Adrenal gland (tissue), 12 donors: ENCODE measurements around the gene GDF7. TPM values are rescaled to one million over a fixed set of nuclear protein-coding genes. Genes with fewer than 3 reads are reported as not detected.

ENCODE experiments used
- DNase-seq, 7 donors: peaks; one replicate each; pipeline ENCODE4 v3.0.0-alpha.2; 2019 to 2020
- H3K27ac ChIP-seq, 5 donors: fragments of 200-600 bp; sonication (generic) in 4 of 5; 1 replicate in 3 of 5; 2 replicates in 2 of 5; pipeline versions ENCODE4 v1.5.1 to v1.8.0; 2016 to 2020; ENCODE audit warnings: mild to moderate bottlenecking in 1 of 5
- H3K27me3 ChIP-seq: fragments of 200-600 bp; 2 replicates; pipeline ENCODE4 v1.8.0; 2021
- H3K36me3 ChIP-seq, 2 donors: fragments of 200-600 bp; replicated peaks in 1 of 2; 1 replicate in 1 of 2; 2 replicates in 1 of 2; pipeline versions ENCODE4 v1.5.1 to v1.8.0; 2018 to 2022
- H3K4me1 ChIP-seq, 2 donors: fragments of 200-600 bp; replicated peaks in 1 of 2; 1 replicate in 1 of 2; 2 replicates in 1 of 2; pipeline versions ENCODE4 v1.5.1 to v1.8.0; 2018 to 2021
- H3K4me3 ChIP-seq, 4 donors: fragments of 200-600 bp; sonication (generic) in 3 of 4; one replicate each; pipeline ENCODE4 v1.5.1; 2016 to 2018
- H3K9me3 ChIP-seq, 3 donors: fragments of 200-600 bp; sonication (generic) in 1 of 3; replicated peaks in 1 of 3; 1 replicate in 2 of 3; 2 replicates in 1 of 3; pipeline versions ENCODE4 v1.5.1 to v1.8.0; 2016 to 2021
- POLR2A ChIP-seq, 2 donors: fragments of 450-650 bp; IDR thresholded peaks; one replicate each; pipeline ENCODE4 v1.6.1; 2017; ENCODE audit warnings: antibody characterized with exemption in 2 of 2, mild to moderate bottlenecking in 2 of 2, moderate library complexity in 1 of 2
- WGBS, 4 donors: extraction: QIAGEN DNeasy Blood & Tissue Kit in 2 of 4; methylation state at CpG; one replicate each; pipeline versions ENCODE4 v1.1.5 to v1.1.7; 2013 to 2017; 5-methylcytosine and 5-hydroxymethylcytosine counted together
- intact Hi-C, 2 donors: fragments of 100-400 bp; cut with DNase I; formaldehyde crosslinking; loops; one replicate each; pipeline versions ENCODE4 v1.14.1 to v1.15.0; 2022 to 2023
- polyA plus RNA-seq, 3 donors: library from polyadenylated mRNA; stranded (reverse); fragments of 200-250 nt in 2 of 3; fragments of 350-450 nt in 1 of 3; fragmentation: Illumina TruSeq in 1 of 3; extraction: RNeasy Lipid Tissue Mini Kit (QIAGEN cat#74804) in 1 of 3; gene quantifications; one replicate each; pipeline ENCODE4 v1.2.3, GENCODE V29; 2013 to 2014
- total RNA-seq, 9 donors: library from RNA; depleted of rRNA in 4 of 9; stranded (reverse); fragments of >200 nt in 4 of 9; fragments of 120-200 nt in 1 of 9; fragmentation: NEBNext Ultra II Directional in 1 of 9; extraction: Animal tissue kit (Norgen Biotek cat#: 25700) in 1 of 9; gene quantifications; one replicate each; pipeline versions ENCODE4 v1.1.0 to v1.2.4, GENCODE V29; 2013 to 2023
- TF ChIP-seq, protein P1 (sequence below), 6 experiments: fragments of 450-650 bp in 4 of 6; fragments of 200-600 bp in 2 of 6; sonication (generic) in 1 of 6; IDR thresholded peaks; 1 replicate in 5 of 6; 2 replicates in 1 of 6; pipeline versions ENCODE4 v1.5.1 to v1.8.0; 2016 to 2021; ENCODE audit warnings: antibody characterized with exemption in 6 of 6, mild to moderate bottlenecking in 2 of 6, moderate library complexity in 1 of 6
- donor health status: healthy with polysubstance abuse.
- donor health status: Bipolar disorder and iron deficiency.
- donor health status: DM: yes; HTN: yes; CAD: no.
- donor health status: DM: no; HTN: no; CAD: no.
- donor health status: DM: no; HTN: no; CAD: no.
- donor health status: DM: yes; HTN: yes; CAD: no.

GDF7 gene
- total and polyA plus RNA-seq, 12 donors, result 0.17 to 1.8 (median 0.46) TPM

DNA sequence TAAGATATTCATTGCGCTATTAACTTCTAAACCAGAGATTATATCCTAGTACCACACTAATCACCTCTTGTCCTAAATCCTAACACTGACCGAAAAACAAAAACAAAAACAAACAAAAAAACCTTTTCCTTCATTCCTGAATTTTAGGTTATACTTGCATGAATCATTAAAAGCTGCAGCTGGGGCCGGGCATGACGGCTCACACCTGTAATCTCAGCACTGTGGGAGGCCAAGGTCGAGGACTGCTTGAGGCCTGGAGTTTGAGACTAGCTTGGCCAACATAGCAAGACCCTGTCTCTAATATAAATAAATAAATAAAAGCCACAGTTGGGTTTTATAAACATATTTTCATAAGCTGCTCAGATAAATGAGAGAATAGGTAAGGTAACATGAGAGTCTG, 60.0 kb downstream of the GDF7 start:
- DNase-seq, result no peak
- peaks cover 0 to 14% of the 10 kb centered on the region in 2 donors for H3K4me1 ChIP-seq
- intact Hi-C loops, result no loop called here
- 87 to 93% (median 90%) methylated on average over 5 of the region's 5 CpGs for WGBS, 4 donors
- TF ChIP-seq POLR2A (IDR thresholded peaks at IDR 0.05), result no peak
- TF ChIP-seq, protein P1, sequence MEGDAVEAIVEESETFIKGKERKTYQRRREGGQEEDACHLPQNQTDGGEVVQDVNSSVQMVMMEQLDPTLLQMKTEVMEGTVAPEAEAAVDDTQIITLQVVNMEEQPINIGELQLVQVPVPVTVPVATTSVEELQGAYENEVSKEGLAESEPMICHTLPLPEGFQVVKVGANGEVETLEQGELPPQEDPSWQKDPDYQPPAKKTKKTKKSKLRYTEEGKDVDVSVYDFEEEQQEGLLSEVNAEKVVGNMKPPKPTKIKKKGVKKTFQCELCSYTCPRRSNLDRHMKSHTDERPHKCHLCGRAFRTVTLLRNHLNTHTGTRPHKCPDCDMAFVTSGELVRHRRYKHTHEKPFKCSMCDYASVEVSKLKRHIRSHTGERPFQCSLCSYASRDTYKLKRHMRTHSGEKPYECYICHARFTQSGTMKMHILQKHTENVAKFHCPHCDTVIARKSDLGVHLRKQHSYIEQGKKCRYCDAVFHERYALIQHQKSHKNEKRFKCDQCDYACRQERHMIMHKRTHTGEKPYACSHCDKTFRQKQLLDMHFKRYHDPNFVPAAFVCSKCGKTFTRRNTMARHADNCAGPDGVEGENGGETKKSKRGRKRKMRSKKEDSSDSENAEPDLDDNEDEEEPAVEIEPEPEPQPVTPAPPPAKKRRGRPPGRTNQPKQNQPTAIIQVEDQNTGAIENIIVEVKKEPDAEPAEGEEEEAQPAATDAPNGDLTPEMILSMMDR (IDR thresholded peaks at IDR 0.05), result no peak
- H3K9me3 ChIP-seq, result no peaks in the 10 kb centered on the region
- peaks cover 0 to 3% of the 10 kb centered on the region in 2 donors for H3K36me3 ChIP-seq
- no peaks in the 10 kb centered on the region for H3K27me3 ChIP-seq
- H3K27ac ChIP-seq, result no peak overlapping the region
- no peak overlapping the region for H3K4me3 ChIP-seq

- peak in 4 of 7 donors; percentile 5 to 52 (median 30) for DNase-seq
- intact Hi-C loops, result no loop called here
- WGBS, 4 donors, result 34 to 54% (median 35%) methylated on average over 4 of the region's 4 CpGs
- H3K4me3 ChIP-seq, result no peak overlapping the region
- peaks cover 0 to 14% of the 10 kb centered on the region in 2 donors for H3K4me1 ChIP-seq
- peaks cover 0 to 3% of the 10 kb centered on the region in 2 donors for H3K36me3 ChIP-seq
- peak overlapping the region in 1 of 5 donors; percentile 35 for H3K27ac ChIP-seq
- H3K9me3 ChIP-seq, result no peaks in the 10 kb centered on the region
- no peaks in the 10 kb centered on the region for H3K27me3 ChIP-seq
- TF ChIP-seq POLR2A (IDR thresholded peaks at IDR 0.05), result no peak
- TF ChIP-seq, protein P1 (IDR thresholded peaks at IDR 0.05), result no peak
Observed at GRCh38 chr2:20728114-20728758, 61.3 kb downstream of the GDF7 start.

Other genes with a start within 250 kb of the GDF7 start
- 1,000 to 10,000 TPM in 2 of 9 donors, 100 to 1,000 TPM in 7; 299 to 1,281 (median 728) TPM for gene RHOB, start 220.1 kb upstream of the GDF7 start, total RNA-seq
- 100 to 1,000 TPM; 130 to 271 (median 232) TPM for gene RHOB, start 220.1 kb upstream of the GDF7 start, polyA plus RNA-seq
- gene HS1BP3, start 16.0 kb upstream of the GDF7 start, total RNA-seq, result 10 to 100 TPM; 33.0 to 50.1 (median 42.6) TPM
- gene HS1BP3, start 16.0 kb upstream of the GDF7 start, polyA plus RNA-seq, result 10 to 100 TPM; 23.7 to 44.2 (median 29.2) TPM
- 10 to 100 TPM; 16.8 to 64.9 (median 31.5) TPM for gene LDAH, start 156.0 kb downstream of the GDF7 start, total RNA-seq
- 10 to 100 TPM in 1 of 3 donors, 1 to 10 TPM in 2; 7.0 to 51.7 (median 7.0) TPM for gene LDAH, start 156.0 kb downstream of the GDF7 start, polyA plus RNA-seq